Ovary (tissue), 3 donors: ENCODE data around the gene MYMX.

Experiments used
- POLR2A ChIP-seq: fragments of 450-650 bp; IDR thresholded peaks from one replicate; pipeline ENCODE4 v1.6.1; 2017; ENCODE audit warnings: antibody characterized with exemption, mild to moderate bottlenecking, moderate library complexity
- TF ChIP-seq, protein P1 (sequence below), 3 donors: fragments of 450-650 bp in 2 of 3; fragments of 200-600 bp in 1 of 3; IDR thresholded peaks; one replicate each; pipeline versions ENCODE4 v1.5.1 to v1.8.0; 2016 to 2022; ENCODE audit warnings: antibody characterized with exemption in 3 of 3, mild to moderate bottlenecking in 1 of 3
- donor health status: DM: no; HTN: no; CAD: no.

DNA sequence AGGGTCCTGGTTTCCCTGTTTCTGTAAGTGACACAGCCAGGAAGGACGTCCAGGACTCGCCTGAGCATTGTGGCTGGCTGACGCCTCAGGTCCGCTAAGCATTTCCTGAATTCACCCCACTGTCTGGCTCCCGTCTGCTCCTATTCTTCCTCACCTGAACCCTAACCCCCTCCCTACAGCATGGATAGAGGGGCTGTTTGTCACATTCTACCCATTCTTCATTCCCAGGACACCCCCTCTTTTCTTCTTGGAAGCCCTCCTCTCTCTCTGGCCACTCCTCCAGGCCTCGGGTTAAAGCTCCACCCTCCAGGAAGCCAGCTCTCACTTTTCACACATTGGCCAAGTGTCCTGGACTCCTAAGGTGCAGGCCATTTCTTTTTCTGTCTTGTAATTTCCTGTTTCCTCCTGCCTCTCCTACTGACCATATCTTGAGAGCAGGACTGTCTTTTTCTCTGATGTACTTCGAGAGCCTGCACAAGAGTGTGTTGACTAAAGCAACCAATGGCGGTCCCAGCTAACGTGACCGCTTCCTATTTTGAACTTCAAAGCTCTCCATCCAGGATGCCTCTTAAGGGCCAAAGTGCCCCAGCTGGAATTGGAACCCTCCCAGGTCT is 24.2 kb upstream of the MYMX start:
- TF ChIP-seq, protein P1, sequence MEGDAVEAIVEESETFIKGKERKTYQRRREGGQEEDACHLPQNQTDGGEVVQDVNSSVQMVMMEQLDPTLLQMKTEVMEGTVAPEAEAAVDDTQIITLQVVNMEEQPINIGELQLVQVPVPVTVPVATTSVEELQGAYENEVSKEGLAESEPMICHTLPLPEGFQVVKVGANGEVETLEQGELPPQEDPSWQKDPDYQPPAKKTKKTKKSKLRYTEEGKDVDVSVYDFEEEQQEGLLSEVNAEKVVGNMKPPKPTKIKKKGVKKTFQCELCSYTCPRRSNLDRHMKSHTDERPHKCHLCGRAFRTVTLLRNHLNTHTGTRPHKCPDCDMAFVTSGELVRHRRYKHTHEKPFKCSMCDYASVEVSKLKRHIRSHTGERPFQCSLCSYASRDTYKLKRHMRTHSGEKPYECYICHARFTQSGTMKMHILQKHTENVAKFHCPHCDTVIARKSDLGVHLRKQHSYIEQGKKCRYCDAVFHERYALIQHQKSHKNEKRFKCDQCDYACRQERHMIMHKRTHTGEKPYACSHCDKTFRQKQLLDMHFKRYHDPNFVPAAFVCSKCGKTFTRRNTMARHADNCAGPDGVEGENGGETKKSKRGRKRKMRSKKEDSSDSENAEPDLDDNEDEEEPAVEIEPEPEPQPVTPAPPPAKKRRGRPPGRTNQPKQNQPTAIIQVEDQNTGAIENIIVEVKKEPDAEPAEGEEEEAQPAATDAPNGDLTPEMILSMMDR (IDR thresholded peaks at IDR 0.05), result no peak
- TF ChIP-seq POLR2A, result no peak
